HL-60 (cell line): ENCODE measurements around the gene SELENOT.

Experiments
- DNase-seq, 2 experiments: peaks; one replicate each; pipeline ENCODE4 v3.0.0-alpha.2; 2010 to 2020; ENCODE audit warnings: low read depth in 1 of 2, low spot score in 1 of 2
- H3K27ac ChIP-seq: fragments of 250-450 bp; sonication (Bioruptor Pico); replicated peaks from 2 replicates; pipeline ENCODE4 v1.5.1; 2020; ENCODE audit warnings: mild to moderate bottlenecking, moderate library complexity
- H3K27me3 ChIP-seq: fragments of 250-450 bp; sonication (Bioruptor Pico); 2 replicates; pipeline ENCODE4 v1.5.1; 2021; ENCODE audit warnings: mild to moderate bottlenecking, moderate library complexity; ENCODE audit not compliant: insufficient read depth, poor library complexity, severe bottlenecking
- H3K4me3 ChIP-seq: replicated peaks from 2 replicates; pipeline ENCODE4 v1.5.1; 2011; ENCODE audit warnings: mild to moderate bottlenecking, control low read depth, low read length; ENCODE audit not compliant: insufficient read depth
- GABPA ChIP-seq: IDR thresholded peaks from 2 replicates; pipeline ENCODE4 v1.6.1; 2012; ENCODE audit warnings: low read depth
- POLR2AphosphoS5 ChIP-seq: IDR thresholded peaks from 2 replicates; pipeline ENCODE4 v1.6.1; 2012; ENCODE audit warnings: low read depth
- SPI1 ChIP-seq: IDR thresholded peaks from 2 replicates; pipeline ENCODE4 v1.6.1; 2012; ENCODE audit warnings: low read depth, mild to moderate bottlenecking, borderline replicate concordance
- TF ChIP-seq, protein P1 (sequence below): IDR thresholded peaks from 2 replicates; pipeline ENCODE4 v1.6.1; 2012; ENCODE audit warnings: low read depth; ENCODE audit not compliant: insufficient replicate concordance
- TF ChIP-seq, protein P2 (sequence below): IDR thresholded peaks from one replicate; pipeline ENCODE4 v1.5.1; 2011; ENCODE audit warnings: low read length, control low read depth, inconsistent platforms; ENCODE audit not compliant: insufficient read depth

The SELENOT gene

DNA sequence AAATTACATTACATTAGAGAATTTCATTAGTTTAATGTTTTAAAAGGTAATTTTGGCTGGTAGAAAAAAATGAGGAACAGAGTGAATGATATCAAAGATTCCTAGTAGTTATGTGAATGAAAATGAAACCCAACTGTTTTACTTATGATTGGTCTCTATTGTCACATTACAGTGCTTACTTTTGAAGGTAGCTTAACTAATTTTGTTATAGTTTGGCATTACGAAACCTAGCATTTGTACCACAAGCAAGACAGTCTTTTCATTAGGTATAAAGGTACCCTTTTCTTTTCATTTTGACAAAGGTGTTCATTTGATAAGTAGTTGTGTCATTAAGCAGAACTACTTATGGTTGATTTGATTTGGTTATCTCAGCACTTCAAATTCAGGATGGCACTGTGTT is 6.9 kb downstream of the SELENOT start:
- Histone ChIP-seq H3K27me3 (no peaks in the 10 kb centered on the region), H3K27ac (no peak overlapping the region), H3K4me3 (no peak overlapping the region)
- no peak for TF ChIP-seq POLR2AphosphoS5
- TF ChIP-seq, protein P1, sequence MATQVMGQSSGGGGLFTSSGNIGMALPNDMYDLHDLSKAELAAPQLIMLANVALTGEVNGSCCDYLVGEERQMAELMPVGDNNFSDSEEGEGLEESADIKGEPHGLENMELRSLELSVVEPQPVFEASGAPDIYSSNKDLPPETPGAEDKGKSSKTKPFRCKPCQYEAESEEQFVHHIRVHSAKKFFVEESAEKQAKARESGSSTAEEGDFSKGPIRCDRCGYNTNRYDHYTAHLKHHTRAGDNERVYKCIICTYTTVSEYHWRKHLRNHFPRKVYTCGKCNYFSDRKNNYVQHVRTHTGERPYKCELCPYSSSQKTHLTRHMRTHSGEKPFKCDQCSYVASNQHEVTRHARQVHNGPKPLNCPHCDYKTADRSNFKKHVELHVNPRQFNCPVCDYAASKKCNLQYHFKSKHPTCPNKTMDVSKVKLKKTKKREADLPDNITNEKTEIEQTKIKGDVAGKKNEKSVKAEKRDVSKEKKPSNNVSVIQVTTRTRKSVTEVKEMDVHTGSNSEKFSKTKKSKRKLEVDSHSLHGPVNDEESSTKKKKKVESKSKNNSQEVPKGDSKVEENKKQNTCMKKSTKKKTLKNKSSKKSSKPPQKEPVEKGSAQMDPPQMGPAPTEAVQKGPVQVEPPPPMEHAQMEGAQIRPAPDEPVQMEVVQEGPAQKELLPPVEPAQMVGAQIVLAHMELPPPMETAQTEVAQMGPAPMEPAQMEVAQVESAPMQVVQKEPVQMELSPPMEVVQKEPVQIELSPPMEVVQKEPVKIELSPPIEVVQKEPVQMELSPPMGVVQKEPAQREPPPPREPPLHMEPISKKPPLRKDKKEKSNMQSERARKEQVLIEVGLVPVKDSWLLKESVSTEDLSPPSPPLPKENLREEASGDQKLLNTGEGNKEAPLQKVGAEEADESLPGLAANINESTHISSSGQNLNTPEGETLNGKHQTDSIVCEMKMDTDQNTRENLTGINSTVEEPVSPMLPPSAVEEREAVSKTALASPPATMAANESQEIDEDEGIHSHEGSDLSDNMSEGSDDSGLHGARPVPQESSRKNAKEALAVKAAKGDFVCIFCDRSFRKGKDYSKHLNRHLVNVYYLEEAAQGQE: no peak
- peak; percentile 38; the same call in 1 of the 2 replicates for TF ChIP-seq SPI1
- no peak for DNase-seq

DNA sequence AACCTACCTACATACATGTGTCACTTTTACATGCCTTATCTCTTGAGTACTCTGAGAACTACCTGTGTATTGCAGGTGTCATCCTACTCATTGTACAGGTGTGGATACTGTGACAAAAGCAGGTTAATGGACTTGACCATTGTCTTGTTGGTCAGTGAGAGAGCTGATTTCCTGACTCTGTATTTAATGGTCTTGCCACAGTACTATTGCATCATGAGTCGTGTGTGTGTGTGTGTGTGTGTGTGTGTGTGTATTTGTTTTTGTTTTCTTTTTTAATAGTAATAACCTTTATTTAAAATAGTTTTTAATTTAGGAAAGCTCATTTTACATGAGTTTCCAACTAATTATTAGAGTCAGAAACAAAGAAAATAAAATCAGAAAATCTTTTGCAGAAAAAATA is 7.7 kb downstream of the SELENOT start:
- Histone ChIP-seq H3K27me3 (no peaks in the 10 kb centered on the region), H3K4me3 (no peak overlapping the region), H3K27ac (no peak overlapping the region)
- DNase-seq: no peak
- TF ChIP-seq POLR2AphosphoS5 (no peak), GABPA (no peak), SPI1 (no peak)
- TF ChIP-seq, protein P2, sequence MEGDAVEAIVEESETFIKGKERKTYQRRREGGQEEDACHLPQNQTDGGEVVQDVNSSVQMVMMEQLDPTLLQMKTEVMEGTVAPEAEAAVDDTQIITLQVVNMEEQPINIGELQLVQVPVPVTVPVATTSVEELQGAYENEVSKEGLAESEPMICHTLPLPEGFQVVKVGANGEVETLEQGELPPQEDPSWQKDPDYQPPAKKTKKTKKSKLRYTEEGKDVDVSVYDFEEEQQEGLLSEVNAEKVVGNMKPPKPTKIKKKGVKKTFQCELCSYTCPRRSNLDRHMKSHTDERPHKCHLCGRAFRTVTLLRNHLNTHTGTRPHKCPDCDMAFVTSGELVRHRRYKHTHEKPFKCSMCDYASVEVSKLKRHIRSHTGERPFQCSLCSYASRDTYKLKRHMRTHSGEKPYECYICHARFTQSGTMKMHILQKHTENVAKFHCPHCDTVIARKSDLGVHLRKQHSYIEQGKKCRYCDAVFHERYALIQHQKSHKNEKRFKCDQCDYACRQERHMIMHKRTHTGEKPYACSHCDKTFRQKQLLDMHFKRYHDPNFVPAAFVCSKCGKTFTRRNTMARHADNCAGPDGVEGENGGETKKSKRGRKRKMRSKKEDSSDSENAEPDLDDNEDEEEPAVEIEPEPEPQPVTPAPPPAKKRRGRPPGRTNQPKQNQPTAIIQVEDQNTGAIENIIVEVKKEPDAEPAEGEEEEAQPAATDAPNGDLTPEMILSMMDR: no peak
- TF ChIP-seq, protein P1: no peak

DNA sequence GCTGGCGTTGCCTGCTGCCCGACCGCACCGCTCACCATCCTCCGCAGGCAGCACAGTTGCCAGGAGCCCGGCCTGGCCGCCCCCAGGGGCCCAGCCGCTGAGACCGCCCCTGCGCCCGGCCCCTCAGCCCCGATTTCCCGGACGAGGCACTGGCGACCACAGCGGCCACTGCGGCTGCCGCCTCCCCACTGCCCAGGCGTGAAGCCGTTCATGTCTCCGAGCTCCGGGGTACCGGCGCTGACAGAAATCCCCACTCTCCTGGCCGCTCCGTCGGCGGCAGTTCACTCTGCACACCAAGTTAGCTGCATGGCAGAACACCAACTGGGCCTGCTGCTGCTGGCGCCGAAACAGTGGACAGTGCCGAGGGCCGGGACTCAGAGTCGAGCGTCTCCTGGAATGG is 8.5 kb downstream of the SELENOT start:
- no peak for TF ChIP-seq POLR2AphosphoS5
- TF ChIP-seq, protein P2: no peak
- TF ChIP-seq GABPA: no peak
- TF ChIP-seq, protein P1: no peak
- TF ChIP-seq SPI1: no peak
- no peak for DNase-seq
- no peak overlapping the region for H3K27ac ChIP-seq
- H3K4me3 ChIP-seq: no peak overlapping the region
- no peaks in the 10 kb centered on the region for H3K27me3 ChIP-seq

DNA sequence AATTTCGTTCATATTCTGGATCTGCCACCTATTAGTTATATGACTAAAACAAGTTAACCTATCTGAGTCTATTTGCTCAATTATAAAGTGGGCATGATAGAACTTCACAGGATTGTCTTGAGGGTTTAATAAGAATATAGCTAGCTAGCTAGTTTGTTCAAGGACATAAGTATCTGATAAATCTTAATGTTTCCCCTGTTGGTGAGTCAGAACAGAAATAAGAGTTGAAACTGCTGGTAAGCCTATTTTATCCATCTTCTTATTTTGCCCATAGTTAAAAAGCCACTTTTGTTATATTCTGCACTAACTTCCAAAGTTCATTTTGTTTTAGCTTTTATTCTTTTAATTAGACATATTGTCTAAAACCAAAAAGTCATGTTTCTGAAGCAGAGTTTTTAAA is 9.4 kb downstream of the SELENOT start:
- no peak for DNase-seq
- H3K4me3 ChIP-seq: no peak overlapping the region
- TF ChIP-seq GABPA: no peak
- TF ChIP-seq, protein P2: no peak
- no peak for TF ChIP-seq POLR2AphosphoS5
- TF ChIP-seq SPI1: no peak
- TF ChIP-seq, protein P1: no peak

More for the DNA sequence above, 9.4 kb downstream of the SELENOT start:
- H3K27me3 ChIP-seq: no peaks in the 10 kb centered on the region
- H3K27ac ChIP-seq: 0 out of 2 replicates have a peak overlapping the region, but pooled peaks have one; percentile 3
